Stimulated activated CD8-positive, alpha-beta memory T cell treated with anti-CD3 and anti-CD28 coated beads, Interleukin-4, amount 100 ng/mL, for 24 hours (primary cell): ENCODE measurements around the gene SPNS3.

Experiments used
- DNase-seq: peaks from one replicate; pipeline ENCODE4 v3.0.0-alpha.2; 2020; ENCODE audit warnings: low read depth

Gene SPNS3

GRCh38 chr17:4527566-4528125 lies 93.9 kb downstream of the SPNS3 start:
- DNase-seq = no peak

- DNase-seq = no peak
Observed at GRCh38 chr17:4529533-4530152, 95.9 kb downstream of the SPNS3 start.

GRCh38 chr17:4530799-4531730 lies 97.3 kb downstream of the SPNS3 start:
- no peak for DNase-seq

DNA sequence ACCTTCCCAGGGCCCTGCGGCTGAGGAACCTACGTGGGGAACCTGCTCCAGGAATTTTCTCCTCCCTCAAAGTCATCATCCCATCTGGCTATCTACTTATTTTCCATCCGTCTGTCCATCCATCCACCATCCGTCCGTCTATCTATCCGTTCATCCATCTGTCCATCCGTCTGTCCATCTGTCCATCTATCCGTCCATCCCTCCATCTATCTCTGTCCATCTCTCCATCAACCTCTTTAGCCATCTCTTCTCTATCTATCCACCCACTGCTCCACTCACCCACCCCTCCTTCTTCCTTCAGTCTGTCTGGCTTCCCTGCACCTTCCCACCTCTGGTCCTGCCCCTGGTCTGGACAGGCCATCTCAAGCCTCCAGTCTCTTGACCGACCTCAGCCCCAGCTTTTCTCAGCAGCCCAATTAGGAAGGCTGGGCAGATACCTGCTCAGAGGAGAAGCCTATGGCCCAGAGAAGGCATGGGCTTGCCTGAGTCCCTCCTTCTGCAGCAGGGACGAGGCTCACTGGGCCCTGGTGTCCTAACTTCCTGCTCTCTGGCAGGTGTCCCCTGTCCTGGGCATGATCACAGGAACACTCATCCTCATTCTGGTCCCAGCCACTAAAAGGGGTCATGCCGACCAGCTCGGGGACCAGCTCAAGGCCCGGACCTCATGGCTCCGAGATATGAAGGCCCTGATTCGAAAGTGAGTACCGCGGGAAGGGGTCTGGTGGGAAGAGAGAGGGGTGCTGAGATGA lies 98.4 kb downstream of the SPNS3 start:
- DNase-seq = no peak

GRCh38 chr17:4532860-4533522 lies 99.3 kb downstream of the SPNS3 start:
- no peak for DNase-seq

- DNase-seq = no peak
Observed at GRCh38 chr17:4533523-4534504, 100.1 kb downstream of the SPNS3 start.

DNA sequence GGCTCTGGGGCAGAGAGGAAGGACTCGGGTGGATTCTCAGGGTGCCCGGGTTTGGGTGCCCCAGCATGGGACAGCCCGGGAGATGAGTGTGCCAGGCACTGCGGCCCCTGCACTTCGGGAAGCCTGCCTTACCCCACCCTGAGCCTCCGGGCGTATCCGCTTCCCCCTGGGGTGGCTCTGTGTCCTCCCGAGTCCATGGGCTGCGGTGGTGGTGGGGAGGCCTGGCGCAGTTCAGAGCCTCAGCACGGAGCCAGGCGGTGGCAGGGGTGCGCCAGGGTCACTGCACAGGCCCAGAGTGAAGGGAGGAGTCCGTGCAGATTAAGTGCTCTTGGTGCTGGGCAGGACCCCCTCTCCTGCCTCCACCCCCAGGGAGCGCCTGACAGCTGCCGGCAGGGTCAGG lies 100.8 kb downstream of the SPNS3 start:
- no peak for DNase-seq

GRCh38 chr17:4534928-4535666 lies 101.4 kb downstream of the SPNS3 start:
- DNase-seq = no peak

DNA sequence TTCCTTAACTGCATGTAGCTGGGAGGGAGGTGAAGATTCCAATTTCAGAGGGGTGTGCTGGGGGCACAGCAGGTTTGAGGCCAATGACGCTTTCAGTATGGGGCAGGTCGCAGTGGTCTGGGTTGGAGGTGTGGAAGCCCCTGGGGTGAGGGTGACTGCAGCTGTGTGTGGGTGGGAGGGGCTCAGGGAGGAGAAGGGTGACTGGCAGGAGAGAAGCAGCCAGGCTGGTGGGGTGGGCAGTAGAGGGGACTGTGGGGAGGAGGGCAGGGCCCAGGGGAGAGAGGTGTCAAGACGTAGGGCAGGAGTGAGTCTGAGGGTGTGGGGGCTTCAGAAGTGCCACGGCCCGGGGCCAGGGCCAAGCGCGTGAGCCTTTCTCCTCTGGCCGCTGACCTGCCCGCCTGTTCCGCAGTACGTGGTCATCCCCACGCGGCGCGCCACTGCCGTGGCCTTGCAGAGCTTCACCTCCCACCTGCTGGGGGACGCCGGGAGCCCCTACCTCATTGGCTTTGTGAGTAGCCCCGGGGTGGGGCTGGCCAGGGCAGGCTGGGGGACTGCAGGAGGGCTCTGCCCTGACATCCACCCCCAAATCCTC lies 102.0 kb downstream of the SPNS3 start:
- DNase-seq = no peak

- no peak for DNase-seq
Observed at GRCh38 chr17:4536259-4536741, 102.6 kb downstream of the SPNS3 start.

DNA sequence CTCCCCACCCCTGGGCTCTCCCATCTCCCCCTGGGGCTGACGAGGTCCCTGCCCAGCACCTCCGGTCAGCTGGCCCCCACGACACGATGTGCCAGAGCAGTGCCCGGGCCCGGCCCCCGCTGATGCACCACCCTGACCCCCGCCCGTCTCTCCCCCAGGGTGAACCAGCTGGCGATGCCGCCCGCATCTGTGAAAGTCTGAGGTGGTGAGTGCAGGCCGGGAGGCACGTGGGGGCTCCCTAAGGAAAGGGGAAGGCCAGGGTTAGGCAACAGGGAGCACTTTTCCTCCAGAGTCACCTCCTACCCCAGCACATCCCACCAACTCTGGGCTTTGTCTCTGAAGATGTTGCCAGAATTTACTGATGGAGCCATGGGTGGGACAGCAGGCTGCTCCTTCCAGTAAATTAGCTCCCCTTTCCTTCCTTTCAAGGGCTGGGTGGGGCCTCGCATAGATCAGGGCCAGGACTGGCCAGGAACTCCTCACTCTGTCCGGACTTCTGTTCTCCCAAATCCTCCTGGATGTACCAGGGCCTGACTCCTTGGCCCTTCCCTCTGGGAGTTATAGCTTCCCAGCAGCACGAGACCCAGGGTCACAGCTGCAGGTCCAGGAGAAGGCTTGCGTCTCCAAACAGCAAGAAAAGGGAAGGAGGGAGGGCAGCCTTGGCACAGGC lies 103.1 kb downstream of the SPNS3 start:
- no peak for DNase-seq
